H1 (cell line): ENCODE data around the gene IL12RB2. TPM values are rescaled to one million over a fixed set of nuclear protein-coding genes. Genes with fewer than 3 reads are reported as not detected.
A peak's percentile ranks its signal among the peaks of the same experiment; 100 is the strongest.

ENCODE experiments used
- GTF2F1 ChIP-seq: IDR thresholded peaks from 2 replicates; pipeline ENCODE4 v1.6.1; 2012; ENCODE audit warnings: low read depth, low read length, improper control_type of control experiment, borderline replicate concordance
- JUND ChIP-seq: IDR thresholded peaks from 2 replicates; pipeline ENCODE4 v1.6.1; 2011; ENCODE audit warnings: mild to moderate bottlenecking, improper control_type of control experiment, low read length
- RAD21 ChIP-seq, 2 experiments: IDR thresholded peaks in 1 of 2; conservative IDR thresholded peaks in 1 of 2; 2 replicates each; pipeline ENCODE4 v1.6.1; 2011; ENCODE audit warnings: low read depth in 2 of 2, low read length in 2 of 2, improper control_type of control experiment in 1 of 2, inconsistent platforms in 1 of 2, mild to moderate bottlenecking in 1 of 2, moderate library complexity in 1 of 2
- TBP ChIP-seq: IDR thresholded peaks from 2 replicates; pipeline ENCODE4 v1.6.1; 2011; ENCODE audit warnings: low read depth, low read length, improper control_type of control experiment
- polyA plus RNA-seq, 7 experiments: library from polyadenylated mRNA; depleted of rRNA in 3 of 7; stranded (reverse) in 5 of 7; unstranded in 2 of 7; fragments of >200 nt in 5 of 7; fragments of 200-250 nt in 2 of 7; gene quantifications; 1 replicate in 5 of 7; 2 replicates in 1 of 7; 4 replicates in 1 of 7; pipeline versions ENCODE4 v1.2.1 to v1.2.3, GENCODE V29; 2011 to 2013; ENCODE audit warnings: missing spikeins in 2 of 7, mixed read lengths in 2 of 7
- total RNA-seq: library from RNA; stranded (reverse); fragmentation: NEBNext Ultra II Directional; extraction: Animal tissue kit (Norgen Biotek cat#: 25700); gene quantifications from 2 replicates; pipeline ENCODE4 v1.2.1, GENCODE V29; 2021
- TF ChIP-seq, protein P1 (sequence below): IDR thresholded peaks from 2 replicates; pipeline ENCODE4 v1.6.1; 2011; ENCODE audit warnings: low read length, improper control_type of control experiment
- TF ChIP-seq, protein P2 (sequence below): fragments of 300-600 bp; sonication (generic); IDR thresholded peaks from 2 replicates; pipeline ENCODE4 v1.7.1; 2012; ENCODE audit warnings: low read length, moderate library complexity, mild to moderate bottlenecking, inconsistent platforms; ENCODE audit not compliant: insufficient replicate concordance

IL12RB2 gene
- total and polyA plus RNA-seq, 2 of the 8 experiments (the other 6 are each of a cell fraction or from before 2014, with no cell fraction given): 1.4 TPM

DNA sequence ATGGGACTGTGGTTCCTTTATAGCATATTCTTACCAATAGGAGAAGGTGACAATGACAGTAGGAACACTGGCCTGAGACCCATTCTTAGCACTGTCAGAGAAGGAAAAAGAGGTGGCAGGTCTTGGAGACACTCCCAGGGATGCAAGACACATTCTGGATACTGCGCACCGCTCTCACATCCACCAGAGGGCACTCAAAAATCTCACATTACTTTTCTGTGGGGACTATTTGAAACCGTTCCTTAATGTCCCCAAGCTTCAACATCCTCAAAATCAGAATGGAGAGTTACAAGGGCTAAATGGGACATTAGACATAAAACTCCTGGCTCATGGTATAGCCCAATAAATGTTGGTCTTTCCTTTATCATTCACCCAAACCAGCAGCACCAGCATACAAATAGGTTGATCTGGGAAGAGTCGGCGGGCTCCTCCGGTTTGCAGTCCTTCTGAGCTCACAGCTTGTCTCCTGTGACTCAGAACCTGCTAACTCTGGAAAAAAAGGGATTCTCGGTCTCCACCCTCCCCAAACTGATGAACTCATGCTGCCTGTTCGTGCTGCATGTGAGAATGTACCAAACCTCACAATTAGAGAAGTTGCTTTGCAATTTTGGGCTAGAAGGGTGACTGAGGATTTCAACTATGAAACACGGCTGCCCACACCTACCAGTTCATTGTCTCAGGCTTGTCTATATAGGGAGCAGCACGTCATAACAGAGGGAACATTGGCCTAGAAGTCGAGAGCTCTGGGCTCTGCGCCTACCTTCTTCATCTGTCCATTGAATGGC is 40.2 kb downstream of the IL12RB2 start (continued):
- TF ChIP-seq JUND (no peak), TBP (no peak), GTF2F1 (no peak), RAD21 (IDR thresholded peaks at IDR 0.05 in 1 of 2, conservative IDR thresholded peaks at IDR 0.05 in 1 of 2; ENCODE audit: low read depth in 2 of 2, low read length in 2 of 2) (peak; percentile 85)
- TF ChIP-seq, protein P1, sequence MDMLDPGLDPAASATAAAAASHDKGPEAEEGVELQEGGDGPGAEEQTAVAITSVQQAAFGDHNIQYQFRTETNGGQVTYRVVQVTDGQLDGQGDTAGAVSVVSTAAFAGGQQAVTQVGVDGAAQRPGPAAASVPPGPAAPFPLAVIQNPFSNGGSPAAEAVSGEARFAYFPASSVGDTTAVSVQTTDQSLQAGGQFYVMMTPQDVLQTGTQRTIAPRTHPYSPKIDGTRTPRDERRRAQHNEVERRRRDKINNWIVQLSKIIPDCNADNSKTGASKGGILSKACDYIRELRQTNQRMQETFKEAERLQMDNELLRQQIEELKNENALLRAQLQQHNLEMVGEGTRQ: no peak
- TF ChIP-seq, protein P2, sequence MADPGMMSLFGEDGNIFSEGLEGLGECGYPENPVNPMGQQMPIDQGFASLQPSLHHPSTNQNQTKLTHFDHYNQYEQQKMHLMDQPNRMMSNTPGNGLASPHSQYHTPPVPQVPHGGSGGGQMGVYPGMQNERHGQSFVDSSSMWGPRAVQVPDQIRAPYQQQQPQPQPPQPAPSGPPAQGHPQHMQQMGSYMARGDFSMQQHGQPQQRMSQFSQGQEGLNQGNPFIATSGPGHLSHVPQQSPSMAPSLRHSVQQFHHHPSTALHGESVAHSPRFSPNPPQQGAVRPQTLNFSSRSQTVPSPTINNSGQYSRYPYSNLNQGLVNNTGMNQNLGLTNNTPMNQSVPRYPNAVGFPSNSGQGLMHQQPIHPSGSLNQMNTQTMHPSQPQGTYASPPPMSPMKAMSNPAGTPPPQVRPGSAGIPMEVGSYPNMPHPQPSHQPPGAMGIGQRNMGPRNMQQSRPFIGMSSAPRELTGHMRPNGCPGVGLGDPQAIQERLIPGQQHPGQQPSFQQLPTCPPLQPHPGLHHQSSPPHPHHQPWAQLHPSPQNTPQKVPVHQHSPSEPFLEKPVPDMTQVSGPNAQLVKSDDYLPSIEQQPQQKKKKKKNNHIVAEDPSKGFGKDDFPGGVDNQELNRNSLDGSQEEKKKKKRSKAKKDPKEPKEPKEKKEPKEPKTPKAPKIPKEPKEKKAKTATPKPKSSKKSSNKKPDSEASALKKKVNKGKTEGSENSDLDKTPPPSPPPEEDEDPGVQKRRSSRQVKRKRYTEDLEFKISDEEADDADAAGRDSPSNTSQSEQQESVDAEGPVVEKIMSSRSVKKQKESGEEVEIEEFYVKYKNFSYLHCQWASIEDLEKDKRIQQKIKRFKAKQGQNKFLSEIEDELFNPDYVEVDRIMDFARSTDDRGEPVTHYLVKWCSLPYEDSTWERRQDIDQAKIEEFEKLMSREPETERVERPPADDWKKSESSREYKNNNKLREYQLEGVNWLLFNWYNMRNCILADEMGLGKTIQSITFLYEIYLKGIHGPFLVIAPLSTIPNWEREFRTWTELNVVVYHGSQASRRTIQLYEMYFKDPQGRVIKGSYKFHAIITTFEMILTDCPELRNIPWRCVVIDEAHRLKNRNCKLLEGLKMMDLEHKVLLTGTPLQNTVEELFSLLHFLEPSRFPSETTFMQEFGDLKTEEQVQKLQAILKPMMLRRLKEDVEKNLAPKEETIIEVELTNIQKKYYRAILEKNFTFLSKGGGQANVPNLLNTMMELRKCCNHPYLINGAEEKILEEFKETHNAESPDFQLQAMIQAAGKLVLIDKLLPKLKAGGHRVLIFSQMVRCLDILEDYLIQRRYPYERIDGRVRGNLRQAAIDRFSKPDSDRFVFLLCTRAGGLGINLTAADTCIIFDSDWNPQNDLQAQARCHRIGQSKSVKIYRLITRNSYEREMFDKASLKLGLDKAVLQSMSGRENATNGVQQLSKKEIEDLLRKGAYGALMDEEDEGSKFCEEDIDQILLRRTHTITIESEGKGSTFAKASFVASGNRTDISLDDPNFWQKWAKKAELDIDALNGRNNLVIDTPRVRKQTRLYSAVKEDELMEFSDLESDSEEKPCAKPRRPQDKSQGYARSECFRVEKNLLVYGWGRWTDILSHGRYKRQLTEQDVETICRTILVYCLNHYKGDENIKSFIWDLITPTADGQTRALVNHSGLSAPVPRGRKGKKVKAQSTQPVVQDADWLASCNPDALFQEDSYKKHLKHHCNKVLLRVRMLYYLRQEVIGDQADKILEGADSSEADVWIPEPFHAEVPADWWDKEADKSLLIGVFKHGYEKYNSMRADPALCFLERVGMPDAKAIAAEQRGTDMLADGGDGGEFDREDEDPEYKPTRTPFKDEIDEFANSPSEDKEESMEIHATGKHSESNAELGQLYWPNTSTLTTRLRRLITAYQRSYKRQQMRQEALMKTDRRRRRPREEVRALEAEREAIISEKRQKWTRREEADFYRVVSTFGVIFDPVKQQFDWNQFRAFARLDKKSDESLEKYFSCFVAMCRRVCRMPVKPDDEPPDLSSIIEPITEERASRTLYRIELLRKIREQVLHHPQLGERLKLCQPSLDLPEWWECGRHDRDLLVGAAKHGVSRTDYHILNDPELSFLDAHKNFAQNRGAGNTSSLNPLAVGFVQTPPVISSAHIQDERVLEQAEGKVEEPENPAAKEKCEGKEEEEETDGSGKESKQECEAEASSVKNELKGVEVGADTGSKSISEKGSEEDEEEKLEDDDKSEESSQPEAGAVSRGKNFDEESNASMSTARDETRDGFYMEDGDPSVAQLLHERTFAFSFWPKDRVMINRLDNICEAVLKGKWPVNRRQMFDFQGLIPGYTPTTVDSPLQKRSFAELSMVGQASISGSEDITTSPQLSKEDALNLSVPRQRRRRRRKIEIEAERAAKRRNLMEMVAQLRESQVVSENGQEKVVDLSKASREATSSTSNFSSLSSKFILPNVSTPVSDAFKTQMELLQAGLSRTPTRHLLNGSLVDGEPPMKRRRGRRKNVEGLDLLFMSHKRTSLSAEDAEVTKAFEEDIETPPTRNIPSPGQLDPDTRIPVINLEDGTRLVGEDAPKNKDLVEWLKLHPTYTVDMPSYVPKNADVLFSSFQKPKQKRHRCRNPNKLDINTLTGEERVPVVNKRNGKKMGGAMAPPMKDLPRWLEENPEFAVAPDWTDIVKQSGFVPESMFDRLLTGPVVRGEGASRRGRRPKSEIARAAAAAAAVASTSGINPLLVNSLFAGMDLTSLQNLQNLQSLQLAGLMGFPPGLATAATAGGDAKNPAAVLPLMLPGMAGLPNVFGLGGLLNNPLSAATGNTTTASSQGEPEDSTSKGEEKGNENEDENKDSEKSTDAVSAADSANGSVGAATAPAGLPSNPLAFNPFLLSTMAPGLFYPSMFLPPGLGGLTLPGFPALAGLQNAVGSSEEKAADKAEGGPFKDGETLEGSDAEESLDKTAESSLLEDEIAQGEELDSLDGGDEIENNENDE: no peak
- TF ChIP-seq, all 59 proteins: peak for 3
